OCI-LY7 (cell line): ENCODE data around the gene GPX7.

Experiments used
- EZH2phosphoT487 ChIP-seq: fragments of 200-600 bp; sonication (generic); IDR thresholded peaks from 2 replicates; pipeline ENCODE4 v1.6.1; 2018; ENCODE audit warnings: low read depth, borderline replicate concordance, mild to moderate bottlenecking, mixed run types, antibody characterized with exemption, low read length, moderate library complexity, mixed read lengths
- TF ChIP-seq, protein P1 (sequence below): fragments of 200-600 bp; sonication (generic); conservative IDR thresholded peaks from 2 replicates; pipeline ENCODE4 v1.5.1; 2014; ENCODE audit warnings: mild to moderate bottlenecking, antibody characterized with exemption, low read length, moderate library complexity, mixed read lengths

DNA sequence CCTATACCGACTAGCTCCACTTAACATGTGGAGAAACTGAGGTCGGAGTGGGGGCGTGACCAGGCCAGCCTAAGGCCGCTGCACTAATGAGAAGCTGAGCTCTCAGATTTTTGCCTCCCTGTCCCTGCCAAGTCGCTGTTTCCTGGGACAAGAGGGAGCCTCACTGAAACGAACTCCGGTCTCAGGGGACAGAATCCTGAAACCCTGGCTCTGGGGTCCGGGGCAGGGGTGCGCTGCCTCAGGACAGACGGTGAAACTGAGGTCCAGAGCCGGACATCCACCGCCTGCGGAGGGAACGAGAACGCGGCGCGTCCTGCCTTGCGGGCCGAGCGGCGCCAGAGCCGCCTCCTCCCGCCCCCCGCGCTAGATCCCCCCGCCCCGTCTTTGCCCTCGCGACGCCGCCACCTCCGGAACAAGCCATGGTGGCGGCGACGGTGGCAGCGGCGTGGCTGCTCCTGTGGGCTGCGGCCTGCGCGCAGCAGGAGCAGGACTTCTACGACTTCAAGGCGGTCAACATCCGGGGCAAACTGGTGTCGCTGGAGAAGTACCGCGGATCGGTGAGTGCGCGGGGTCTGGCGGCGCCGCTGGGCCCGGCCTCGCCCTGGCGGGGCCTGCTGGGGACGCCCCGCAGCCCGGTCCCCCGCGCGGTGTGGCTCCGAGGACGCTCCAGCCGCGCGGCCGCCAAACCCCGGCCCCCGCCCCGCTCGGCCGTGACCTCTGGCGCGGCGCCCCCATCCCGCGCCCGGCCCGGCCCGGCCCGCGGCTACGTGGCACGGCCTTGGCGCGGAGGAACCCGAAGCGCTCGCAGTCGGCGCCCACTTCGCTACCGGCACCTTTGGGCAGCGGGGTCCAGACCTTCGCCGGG, at the start of gene GPX7:
- TF ChIP-seq, protein P1, sequence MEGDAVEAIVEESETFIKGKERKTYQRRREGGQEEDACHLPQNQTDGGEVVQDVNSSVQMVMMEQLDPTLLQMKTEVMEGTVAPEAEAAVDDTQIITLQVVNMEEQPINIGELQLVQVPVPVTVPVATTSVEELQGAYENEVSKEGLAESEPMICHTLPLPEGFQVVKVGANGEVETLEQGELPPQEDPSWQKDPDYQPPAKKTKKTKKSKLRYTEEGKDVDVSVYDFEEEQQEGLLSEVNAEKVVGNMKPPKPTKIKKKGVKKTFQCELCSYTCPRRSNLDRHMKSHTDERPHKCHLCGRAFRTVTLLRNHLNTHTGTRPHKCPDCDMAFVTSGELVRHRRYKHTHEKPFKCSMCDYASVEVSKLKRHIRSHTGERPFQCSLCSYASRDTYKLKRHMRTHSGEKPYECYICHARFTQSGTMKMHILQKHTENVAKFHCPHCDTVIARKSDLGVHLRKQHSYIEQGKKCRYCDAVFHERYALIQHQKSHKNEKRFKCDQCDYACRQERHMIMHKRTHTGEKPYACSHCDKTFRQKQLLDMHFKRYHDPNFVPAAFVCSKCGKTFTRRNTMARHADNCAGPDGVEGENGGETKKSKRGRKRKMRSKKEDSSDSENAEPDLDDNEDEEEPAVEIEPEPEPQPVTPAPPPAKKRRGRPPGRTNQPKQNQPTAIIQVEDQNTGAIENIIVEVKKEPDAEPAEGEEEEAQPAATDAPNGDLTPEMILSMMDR = no peak
- TF ChIP-seq EZH2phosphoT487 = no peak
